22Rv1 (cell line): ENCODE results near the gene TRIM63.

Source experiments
- ZFX ChIP-seq: fragments of 450-650 bp; IDR thresholded peaks from 2 replicates; pipeline ENCODE4 v1.6.1; 2017; ENCODE audit warnings: antibody characterized with exemption, borderline replicate concordance
- TF ChIP-seq, protein P1 (sequence below): fragments of 450-650 bp; IDR thresholded peaks from 2 replicates; pipeline ENCODE4 v1.5.1; 2017; ENCODE audit warnings: mild to moderate bottlenecking

DNA sequence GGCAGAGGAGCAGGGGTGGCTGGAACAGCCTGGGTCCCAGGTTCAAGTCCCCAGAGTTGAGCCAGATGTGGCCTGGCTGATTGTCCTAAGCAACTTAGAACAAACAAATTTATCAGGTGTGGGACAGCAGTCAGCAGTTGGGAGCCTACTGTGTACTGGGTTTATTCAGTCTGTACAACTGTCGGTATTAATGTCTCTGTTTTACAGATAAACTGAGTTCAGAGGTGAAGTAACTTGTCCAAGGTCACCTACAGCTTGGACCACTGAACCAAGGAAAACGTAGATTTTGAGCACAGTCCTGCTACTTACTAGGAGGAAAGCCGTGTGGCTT is 14.6 kb upstream of the TRIM63 start:
- TF ChIP-seq, protein P1, sequence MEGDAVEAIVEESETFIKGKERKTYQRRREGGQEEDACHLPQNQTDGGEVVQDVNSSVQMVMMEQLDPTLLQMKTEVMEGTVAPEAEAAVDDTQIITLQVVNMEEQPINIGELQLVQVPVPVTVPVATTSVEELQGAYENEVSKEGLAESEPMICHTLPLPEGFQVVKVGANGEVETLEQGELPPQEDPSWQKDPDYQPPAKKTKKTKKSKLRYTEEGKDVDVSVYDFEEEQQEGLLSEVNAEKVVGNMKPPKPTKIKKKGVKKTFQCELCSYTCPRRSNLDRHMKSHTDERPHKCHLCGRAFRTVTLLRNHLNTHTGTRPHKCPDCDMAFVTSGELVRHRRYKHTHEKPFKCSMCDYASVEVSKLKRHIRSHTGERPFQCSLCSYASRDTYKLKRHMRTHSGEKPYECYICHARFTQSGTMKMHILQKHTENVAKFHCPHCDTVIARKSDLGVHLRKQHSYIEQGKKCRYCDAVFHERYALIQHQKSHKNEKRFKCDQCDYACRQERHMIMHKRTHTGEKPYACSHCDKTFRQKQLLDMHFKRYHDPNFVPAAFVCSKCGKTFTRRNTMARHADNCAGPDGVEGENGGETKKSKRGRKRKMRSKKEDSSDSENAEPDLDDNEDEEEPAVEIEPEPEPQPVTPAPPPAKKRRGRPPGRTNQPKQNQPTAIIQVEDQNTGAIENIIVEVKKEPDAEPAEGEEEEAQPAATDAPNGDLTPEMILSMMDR, result no peak
- no peak for TF ChIP-seq ZFX
